ENCODE results near the gene PACRGL. TPM values are rescaled to one million over a fixed set of nuclear protein-coding genes. Genes with fewer than 3 reads are reported as not detected.
A peak's percentile ranks its signal among the peaks of the same experiment; 100 is the strongest.

PACRGL gene
- total and polyA plus RNA-seq, 10 of the 15 experiments (the other 5 are each of a cell fraction or from before 2014, with no cell fraction given): 1.7 to 17.2 (median 7.3) TPM

DNA sequence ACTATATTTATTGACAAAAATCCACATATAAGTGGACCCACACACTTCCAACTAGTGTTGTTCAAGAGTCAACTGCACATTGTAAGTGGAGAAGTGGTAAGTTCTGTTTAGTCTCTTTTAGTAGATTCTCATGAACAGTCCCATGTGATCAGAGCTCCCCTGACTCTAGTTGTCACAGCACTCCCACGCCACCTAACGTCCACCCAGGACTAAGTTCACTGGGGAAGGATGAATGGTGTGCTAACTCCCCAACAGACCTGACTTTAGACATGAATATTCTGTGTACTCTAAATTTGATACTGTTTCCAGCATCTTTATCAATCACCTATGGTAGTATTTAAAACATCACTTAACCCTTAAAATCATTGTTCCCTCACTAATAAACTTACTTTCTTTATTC, 59.8 kb downstream of the PACRGL start:
- SMC1A ChIA-PET (ENCODE audit: uncharacterized antibody, unreplicated experiment): interaction anchor here (1.0 kb wide), 2 partner anchors 13 to 60 kb away, joined by 3 to 4 read pairs; partner anchors contain the start of gene PACRGL
- intact Hi-C loops (cut with micrococcal nuclease; ENCODE audit: unreplicated experiment): loop anchor here (2.0 kb wide), 1 partner anchor 337 kb away; no protein-coding TSS in a partner anchor
- WGBS (ENCODE audit: insufficient coverage, insufficient replicate concordance, low lambda C conversion rate, missing lambda C conversion rate): 15% methylated on average over 2 of the region's 2 CpGs

More for the DNA sequence above, 59.8 kb downstream of the PACRGL start:
- no TSS peak for BruUV-seq (replicated peaks)
- no peaks in the 10 kb centered on the region for H3K36me3 ChIP-seq (ENCODE audit: control insufficient read depth in 2 of 2, insufficient read depth in 2 of 2, low read length in 1 of 2)
- H3K4me2 ChIP-seq (ENCODE audit: control insufficient read depth, insufficient read depth): no peak overlapping the region
- ChIA-PET RAD21 (ENCODE audit: unreplicated experiment) (no interaction called here), CTCF (interaction anchor here (1.0 to 2.7 kb wide), 5 partner anchors 14 to 365 kb away, joined by 4 to 21 read pairs (median 7); no protein-coding TSS in a partner anchor), POLR2A (no interaction called here)
- no peaks in the 10 kb centered on the region for H4K20me1 ChIP-seq (ENCODE audit: control insufficient read depth, insufficient read depth)
- no peak overlapping the region for H3K4me3 ChIP-seq
- ATAC-seq (peak; percentile 76), DNase-seq (ENCODE audit: low read depth, low spot score) (no peak), FAIRE-seq (no peak)
- no peaks in the 10 kb centered on the region for H3K9me3 ChIP-seq (replicated peaks; ENCODE audit: control insufficient read depth, insufficient read depth, low read length)
- H2AFZ ChIP-seq (ENCODE audit: control insufficient read depth, low read depth, low read length): no peak overlapping the region
- no peaks in the 10 kb centered on the region for H3K79me2 ChIP-seq (ENCODE audit: control insufficient read depth, insufficient read depth, low read length)
- no peaks in the 10 kb centered on the region for H3K4me1 ChIP-seq (ENCODE audit: control insufficient read depth, insufficient read depth, low read length)
- H3K9ac ChIP-seq (ENCODE audit: control insufficient read depth, insufficient read depth, low read length): no peak overlapping the region
- peak in 2 of 3 experiments; percentile 25 to 44; a peak in 2 of 6 replicates for TF ChIP-seq CTCF (IDR thresholded peaks at IDR 0.05 in 2 of 3, conservative IDR thresholded peaks at IDR 0.05 in 1 of 3; ENCODE audit: control insufficient read depth in 2 of 3, extremely low read depth in 1 of 3, insufficient read depth in 1 of 3, low read depth in 3 of 3, low read length in 3 of 3)
- 0 out of 2 replicates have a peak, but pooled peaks have one; percentile 28 for TF ChIP-seq RAD21 (IDR thresholded peaks at IDR 0.05; ENCODE audit: insufficient read depth, low read depth, low read length)
- TF ChIP-seq, protein P1, sequence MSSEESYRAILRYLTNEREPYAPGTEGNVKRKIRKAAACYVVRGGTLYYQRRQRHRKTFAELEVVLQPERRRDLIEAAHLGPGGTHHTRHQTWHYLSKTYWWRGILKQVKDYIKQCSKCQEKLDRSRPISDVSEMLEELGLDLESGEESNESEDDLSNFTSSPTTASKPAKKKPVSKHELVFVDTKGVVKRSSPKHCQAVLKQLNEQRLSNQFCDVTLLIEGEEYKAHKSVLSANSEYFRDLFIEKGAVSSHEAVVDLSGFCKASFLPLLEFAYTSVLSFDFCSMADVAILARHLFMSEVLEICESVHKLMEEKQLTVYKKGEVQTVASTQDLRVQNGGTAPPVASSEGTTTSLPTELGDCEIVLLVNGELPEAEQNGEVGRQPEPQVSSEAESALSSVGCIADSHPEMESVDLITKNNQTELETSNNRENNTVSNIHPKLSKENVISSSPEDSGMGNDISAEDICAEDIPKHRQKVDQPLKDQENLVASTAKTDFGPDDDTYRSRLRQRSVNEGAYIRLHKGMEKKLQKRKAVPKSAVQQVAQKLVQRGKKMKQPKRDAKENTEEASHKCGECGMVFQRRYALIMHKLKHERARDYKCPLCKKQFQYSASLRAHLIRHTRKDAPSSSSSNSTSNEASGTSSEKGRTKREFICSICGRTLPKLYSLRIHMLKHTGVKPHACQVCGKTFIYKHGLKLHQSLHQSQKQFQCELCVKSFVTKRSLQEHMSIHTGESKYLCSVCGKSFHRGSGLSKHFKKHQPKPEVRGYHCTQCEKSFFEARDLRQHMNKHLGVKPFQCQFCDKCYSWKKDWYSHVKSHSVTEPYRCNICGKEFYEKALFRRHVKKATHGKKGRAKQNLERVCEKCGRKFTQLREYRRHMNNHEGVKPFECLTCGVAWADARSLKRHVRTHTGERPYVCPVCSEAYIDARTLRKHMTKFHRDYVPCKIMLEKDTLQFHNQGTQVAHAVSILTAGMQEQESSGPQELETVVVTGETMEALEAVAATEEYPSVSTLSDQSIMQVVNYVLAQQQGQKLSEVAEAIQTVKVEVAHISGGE (CRISPR knock-in tag; IDR thresholded peaks at IDR 0.05): no peak
- in situ Hi-C loops (cut with MboI): no loop called here
- H3K27me3 ChIP-seq (replicated peaks in 1 of 2; ENCODE audit: control insufficient read depth in 2 of 2, insufficient read depth in 2 of 2, low read length in 1 of 2): no peaks in the 10 kb centered on the region
- no peak overlapping the region for H3K27ac ChIP-seq (ENCODE audit: control insufficient read depth, insufficient read depth)
